Stimulated activated CD8-positive, alpha-beta memory T cell treated with anti-CD3 and anti-CD28 coated beads, Interleukin-7, amount 100 ng/mL, for 24 hours (primary cell): ENCODE data around the gene FSTL4.
"Not testable (repeated sequence)": the region's sequence is repeated elsewhere in the genome, so short reads cannot be mapped to it uniquely, and the experiment has no call there.

ENCODE experiments used
- DNase-seq: peaks from one replicate; pipeline ENCODE4 v3.0.0-alpha.2; 2020; ENCODE audit warnings: low read depth

Gene FSTL4

DNA sequence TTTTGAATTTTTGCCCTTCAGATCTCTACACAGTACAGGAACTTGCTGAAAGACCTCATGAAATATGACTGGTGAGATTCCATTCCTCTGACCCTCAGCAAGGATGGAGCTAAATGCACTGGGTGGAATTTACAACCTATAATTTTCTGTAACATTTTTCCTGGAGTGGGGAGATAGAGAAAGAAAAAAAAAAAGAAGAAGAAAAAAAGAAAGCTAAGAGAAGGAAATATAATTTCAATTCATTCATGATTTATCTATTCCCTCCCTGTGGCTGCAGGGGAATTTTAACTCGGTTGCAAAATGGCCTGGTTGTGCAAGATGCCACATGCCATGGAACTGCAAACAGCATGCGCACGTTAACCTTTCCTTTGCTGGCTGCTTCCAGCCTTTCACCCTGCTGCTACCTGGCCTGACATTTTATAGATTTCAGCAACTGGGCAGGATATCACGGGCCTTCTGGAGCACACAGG, 155.4 kb downstream of the FSTL4 start:
- DNase-seq = no peak

DNA sequence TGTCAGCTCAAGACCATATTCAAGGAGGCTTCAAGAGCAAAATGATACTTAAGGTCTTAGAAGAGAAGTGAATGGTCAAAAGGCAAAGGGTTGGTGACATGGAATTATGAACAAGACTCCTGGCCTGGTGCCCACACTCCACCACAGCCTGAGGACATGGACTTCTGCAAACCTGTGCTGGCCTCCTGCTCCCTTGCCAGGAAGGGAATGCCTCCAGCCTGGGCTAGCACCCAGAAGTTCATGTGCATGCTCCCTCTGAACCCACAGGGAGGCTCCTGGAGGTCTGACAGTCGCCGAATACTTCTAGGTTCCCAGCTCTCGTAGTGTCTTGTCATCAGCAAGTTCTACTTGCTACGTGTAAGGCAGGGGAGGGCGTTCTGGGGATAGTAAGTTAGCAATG, 156.7 kb downstream of the FSTL4 start:
- no peak for DNase-seq

DNA sequence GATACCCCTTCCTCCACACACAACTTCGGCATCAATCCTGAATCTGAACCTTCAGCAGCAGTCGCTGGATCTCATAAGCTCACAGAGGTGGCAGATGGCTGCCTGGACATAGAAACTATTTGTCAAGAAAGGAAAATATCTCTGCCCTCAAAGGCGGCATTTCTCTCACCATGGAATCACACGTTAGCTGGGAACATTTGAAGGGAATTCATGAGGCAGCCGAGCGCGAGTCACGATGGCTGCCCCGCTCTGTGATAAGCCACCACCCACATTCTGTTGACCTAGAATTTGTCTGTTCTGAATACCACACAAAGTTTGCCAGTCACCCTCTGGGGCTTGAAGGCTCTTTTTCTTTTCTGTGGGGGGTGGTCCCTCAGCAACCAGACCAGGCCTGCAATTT, 157.9 kb downstream of the FSTL4 start:
- no peak for DNase-seq

DNA sequence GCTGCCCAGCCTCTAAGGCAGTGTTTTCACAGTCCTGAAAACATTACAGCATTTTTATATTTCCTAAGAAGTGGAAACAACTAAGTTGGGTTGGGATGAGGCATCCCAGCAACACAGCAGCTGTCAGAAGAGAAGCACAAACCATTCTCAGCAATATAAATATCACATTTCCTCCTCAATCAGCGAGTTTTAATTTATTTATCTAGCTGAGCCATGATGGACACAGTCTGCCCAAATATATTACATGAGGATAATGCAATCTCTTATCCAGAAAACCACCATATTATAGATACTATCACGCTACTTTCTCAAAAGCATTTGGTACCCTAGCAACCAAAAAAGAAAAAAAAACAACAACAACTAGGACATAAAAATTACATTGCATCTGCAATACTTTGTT, 158.5 kb downstream of the FSTL4 start:
- no peak for DNase-seq

DNA sequence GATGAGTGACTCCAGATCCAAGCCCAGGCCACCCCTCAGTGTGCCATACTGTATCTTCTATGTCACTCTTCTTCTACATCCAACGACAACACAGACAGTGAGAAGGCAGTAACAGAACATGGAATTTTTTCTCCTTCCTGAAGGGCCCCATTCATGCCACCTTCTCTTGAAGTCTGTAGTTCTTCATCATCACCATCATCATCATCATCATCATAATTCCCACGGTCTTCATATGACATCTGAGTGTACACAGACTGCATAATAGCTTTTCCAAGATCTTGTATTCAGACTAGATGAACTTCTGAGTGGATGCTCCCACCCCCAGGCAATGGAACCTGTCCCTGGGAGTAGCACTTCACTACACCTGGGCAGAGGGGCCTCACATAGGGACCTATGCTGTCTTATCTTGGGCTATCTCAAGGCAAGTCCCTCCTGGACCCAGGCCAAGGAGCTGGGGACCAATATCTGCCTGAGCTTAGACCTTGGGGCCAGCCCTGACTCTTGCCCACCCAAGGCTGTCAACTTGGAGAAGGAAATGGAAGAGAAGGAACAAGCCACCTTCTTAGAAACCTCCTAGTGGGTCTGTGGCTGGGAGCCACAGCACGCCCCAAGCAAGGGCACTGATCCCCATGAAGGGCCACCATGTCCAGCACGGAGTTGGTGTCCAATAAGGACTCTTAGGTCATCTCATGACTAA, 159.1 kb downstream of the FSTL4 start:
- DNase-seq = no peak

DNA sequence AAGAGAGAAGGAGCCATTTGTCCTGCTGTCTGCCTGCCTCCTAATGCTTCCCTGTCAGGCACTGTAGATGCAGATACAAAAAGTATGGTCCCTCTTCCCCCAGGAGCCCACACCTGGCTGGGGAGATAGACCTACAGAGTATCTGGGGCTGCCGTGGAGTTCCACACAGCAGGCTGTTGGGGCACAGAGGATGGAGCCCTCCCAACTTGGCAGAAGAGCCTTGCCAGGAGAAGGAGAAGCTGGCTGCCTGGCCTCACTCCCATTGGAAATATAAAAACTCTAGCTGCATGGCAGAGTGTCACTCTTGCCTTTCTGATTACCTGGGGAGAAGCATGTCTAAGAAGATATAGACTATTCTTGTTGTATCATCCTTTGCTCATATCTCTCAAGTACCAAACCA, 160.4 kb downstream of the FSTL4 start:
- no peak for DNase-seq

DNA sequence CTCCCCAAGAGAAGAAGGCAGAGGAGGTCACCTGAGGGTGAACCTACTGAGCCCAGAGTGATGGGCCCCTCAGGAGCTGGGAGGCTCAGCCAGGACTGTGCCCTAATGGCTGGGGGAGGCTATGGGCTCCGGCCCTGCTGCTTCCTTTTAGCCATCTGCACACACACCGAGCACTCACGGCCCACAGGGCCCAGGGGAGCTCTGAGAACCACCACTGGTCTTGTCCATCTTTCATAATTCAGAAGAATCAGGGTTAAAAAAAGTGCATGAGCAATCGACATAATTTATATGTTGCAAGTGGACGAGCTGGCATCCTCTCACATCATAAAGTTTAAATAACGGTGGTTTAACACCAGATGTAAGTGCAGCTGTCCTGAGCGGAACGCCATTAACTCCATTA, 162.1 kb downstream of the FSTL4 start:
- no peak for DNase-seq

DNA sequence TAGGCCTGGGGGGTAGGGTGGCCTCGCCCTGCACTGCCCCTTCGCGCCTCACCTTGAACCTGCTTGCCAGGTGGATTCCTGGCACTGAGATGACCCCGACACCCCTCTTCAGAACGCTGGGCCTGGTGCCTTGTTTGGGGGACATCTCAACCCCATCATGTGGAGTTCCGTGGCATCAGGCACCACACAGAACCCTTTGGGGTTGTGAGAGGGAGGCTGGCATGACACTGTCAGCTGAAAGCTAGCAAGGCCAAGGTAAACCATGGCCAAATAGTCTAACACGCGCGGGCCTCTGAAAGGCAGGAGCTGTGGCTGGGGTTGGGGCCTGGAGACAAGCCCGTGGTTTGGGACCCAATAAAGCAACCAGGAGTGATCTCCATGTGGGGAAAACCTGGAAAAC, 163.2 kb downstream of the FSTL4 start:
- DNase-seq = no peak

DNA sequence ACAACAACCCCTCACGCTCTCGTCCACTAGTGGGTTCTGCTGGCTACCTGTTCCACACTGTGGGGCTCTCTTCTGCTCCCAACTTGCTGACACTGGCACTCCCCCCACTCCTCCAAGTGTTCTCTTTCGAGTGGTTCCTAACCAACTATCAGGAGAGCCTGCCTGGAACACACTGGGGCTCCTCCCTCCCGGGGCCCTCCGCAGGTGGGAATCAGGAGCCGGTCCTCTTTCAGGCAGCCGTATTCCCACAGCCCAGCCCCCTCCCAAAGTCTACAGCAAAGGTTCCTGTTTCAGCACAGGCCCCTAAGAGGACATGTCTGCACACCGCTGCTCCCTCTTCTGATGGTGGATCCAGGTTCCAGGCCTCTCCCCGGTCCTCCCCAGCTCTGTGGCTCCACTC, 165.9 kb downstream of the FSTL4 start:
- DNase-seq = no peak

DNA sequence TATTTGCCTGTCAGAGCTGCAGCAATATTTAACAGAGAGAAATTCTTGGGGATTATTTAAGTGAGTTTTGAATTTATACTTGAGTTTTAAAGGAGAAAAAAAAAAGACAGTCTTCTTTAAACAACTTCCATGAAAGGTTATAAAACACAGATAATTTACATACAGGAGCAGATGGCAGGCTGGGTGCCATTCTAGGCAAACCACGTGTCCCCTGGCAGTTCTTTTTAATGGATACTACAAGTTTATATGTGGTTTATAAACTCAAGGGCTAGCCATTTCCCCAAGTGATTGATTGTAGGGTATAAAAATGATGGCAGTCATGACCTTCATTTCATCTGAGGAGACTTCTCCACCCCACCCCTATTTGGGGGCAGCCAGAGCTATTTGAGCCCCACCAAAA, 166.6 kb downstream of the FSTL4 start:
- DNase-seq = no peak

DNA sequence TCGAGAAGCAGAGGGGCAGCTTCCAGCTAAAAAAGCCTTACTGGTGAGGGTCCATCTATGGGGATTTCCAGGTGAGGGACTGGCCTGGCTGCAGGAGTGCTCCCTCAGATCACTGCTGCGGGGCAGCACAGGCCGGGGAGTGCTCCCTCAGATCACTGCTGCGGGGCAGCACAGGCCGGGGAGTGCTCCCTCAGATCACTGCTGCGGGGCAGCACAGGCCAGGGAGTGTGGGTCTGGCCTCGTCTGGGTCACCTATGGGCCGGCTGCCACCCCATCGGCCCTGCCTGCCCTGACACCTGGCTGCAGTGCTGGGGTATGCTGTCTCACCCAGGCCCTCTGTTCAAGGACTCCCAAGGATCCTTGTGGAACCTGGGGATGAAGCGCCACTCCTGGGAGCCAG, 167.1 kb downstream of the FSTL4 start:
- not testable (repeated sequence) for DNase-seq

DNA sequence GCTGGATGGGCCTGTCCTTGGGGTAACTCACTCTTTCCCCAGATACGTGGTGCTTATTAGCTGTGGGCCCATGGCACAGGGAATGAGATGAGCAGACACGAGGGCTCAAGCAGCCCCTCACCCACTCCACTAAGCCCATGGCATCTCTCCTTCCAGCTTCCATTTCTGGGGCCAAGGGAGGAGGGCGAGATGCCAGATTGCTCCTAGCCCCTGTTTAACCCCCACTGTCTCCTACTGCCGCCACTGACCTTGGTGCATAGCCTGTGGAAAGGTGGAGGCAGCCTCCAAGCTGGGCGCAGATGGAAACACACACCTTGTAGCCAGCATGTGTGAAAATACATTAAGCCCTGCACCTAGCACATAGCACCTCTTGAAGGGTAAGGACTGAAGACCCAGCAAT, 167.6 kb downstream of the FSTL4 start:
- DNase-seq = no peak

DNA sequence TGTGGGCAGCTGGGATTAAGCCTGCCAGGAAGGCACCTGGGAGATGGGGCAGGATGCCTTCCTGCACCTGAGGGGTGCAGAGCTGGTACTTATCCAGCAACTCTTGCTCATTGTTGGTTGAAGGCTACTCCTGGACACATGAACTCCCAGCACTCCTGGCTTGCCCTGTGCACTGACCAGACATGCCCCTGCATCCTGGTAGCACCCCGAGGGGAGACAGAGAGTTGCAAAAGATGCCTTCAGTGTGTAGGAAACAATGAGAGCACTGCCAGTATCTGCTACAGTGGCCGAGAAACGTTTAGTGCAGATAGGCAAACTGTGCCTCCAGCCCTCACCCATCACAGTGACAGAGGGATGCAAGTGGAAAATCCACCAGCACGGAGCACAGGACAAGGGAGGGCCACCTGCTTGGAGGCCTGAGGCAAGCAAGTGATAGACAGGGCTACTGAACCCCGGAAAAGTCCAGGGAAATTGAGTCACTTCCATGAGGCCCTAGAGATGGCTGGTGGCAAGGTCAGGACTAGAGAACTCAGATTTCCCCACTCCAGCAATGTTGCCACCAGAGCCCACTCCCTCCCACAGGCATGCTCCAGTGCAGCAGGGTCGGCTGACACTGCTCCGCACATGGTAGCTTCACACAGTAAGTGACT, 171.1 kb downstream of the FSTL4 start:
- DNase-seq = no peak

DNA sequence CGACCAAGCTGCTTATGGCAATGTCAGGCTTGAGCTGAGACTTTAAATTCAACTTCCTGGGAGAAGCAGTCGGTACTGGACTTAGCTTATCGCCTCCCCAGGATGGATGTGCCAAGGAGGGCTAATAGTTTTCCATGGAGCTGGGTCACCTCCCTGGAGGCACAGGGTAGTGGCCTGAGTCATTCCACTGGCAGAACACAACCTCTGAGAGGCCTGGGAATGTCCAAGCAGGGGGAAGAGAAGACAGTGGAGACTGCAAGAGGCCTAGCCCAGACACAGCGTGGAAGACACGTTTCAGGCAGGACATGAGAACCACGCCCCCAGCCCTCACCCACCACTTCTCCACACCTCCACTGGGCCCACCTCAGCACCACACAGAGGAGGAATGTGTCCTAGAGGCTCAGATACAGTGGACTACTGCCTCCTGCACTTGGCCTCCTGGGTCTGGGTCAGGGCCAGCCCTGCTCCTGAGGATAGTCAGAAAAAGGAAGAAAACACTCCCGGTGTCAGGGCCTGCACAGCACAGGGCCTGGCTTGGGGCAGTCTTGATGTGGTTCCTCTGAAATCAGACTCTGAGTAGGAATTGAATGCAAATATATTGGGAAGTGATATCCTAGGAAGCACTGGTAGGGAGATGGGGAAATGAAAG, 171.8 kb downstream of the FSTL4 start:
- DNase-seq = no peak

DNA sequence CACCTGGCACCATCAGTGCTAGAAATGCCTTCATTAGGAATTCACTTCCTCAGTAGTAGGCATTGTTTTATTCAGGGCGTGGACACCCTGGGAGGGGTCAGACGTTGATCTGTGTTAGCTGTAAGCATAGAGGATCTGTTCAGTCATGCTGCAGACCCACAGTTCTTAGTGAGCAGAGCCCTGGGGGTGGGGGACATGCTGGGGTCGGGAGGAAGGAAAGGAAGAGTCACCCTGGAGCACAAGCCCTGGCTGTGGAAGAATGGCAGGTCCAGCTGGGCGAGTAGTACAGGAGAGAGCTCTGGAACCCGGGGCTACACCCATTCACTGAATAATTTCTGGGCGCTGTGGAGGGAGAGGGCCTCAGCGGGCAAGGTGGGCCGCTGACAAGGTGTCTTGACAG, 172.5 kb downstream of the FSTL4 start:
- no peak for DNase-seq

DNA sequence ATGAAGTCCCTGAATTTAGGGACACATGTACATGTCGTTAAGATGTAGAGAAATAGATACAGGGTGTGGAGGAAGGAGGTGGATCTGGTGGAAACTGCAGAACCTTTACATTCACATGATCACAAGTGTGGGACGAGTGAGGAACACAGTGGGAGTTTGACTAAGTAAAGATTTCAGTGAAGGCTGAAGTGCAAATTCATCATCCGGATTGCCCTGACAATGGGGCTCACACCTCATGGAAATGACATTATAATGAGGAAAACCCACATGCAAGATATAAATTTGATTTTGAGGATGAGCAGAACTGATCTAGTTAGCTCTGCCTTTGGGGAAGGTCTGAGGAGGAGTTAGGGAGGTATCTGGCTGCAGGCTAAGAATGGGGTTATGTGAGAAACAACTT, 173.9 kb downstream of the FSTL4 start:
- no peak for DNase-seq

DNA sequence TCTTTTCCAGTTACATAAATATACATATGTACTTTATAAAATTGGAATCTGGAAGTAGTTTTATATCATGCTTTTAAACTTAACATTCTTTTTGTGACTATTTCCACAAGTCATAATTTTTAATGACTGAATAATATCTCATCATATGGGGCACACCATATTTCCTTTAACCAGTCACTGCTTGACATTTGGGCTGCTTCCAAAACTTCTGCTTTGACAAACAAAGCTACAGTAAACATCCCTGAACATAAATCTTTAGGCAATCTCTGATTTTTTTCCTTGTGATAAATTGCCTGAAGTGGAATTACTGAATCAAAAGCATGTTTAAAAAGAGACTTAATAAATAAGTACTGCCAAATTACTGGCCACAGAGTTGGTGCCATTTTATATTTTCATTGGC, 178.0 kb downstream of the FSTL4 start:
- DNase-seq = no peak

DNA sequence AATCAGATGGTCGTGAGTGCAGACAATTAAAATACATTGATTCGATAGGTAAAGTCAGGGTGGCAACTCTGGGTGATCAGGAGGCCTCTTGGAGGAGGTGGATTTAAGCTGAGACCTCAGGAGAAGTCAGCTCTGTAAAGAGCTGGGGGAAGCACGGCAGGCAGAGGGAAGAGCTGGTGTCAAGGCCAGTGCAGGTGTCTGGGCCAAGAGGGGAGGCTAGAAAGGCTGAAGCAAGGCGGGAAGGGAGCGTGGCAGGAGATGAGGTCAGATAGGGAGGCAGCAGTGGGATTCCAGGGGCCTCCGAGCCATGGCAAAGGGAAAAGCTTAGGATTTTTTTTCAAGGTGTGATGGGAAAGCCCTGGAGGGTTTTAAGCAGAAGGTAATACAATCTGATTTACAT, 178.7 kb downstream of the FSTL4 start:
- no peak for DNase-seq

DNA sequence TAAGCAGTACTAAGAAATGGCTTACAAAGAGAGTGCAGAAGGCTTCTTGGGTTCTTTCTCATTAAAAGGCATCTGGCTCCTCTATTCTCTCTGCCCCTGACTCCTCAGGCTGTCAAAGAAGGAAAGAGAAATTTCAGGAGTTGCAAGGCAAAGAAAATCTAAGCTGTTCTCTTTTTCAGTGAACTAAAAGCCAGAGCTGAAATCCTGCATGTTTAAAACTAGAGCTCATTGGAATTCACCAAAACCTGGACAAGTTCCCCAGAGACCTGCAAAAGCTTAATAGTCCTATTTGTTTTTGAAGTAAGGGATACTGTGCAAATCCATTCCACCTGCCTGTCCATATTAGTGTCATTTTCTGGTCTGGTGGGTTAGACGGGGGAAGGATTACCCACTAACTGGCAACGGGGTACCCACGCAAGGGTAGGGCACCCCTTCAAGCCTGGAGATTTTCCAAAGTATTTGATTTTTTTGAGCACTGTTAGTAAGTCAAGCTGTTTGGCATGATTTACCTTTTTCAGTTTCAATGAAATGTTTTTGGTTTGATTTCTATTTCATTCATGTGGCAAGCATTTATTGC, 179.3 kb downstream of the FSTL4 start:
- DNase-seq = no peak

DNA sequence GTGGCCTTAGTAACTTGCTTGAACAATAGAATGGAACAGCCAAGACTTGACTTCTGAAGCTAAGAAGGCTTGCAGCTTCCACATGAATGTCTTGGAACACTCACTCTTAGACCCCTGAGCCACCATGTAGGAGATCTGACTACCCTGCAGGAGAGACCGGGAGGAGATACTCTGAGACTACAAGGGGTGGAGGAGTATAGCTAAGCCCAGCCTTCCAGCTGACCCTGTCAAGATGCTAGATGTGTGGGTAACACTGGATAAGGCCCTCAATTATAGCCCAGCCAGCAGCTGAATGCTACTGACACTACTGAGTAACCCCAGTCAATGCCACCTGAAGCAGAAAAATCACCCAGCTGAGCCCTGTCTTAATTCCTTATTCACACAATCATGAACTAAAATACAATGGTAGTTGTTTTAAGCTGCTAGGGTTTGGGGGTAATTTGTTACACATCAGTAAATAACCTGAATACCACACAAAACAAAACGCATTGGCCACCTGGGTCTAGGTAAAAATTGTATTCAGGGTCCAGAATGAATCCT, 180.9 kb downstream of the FSTL4 start:
- DNase-seq = no peak

DNA sequence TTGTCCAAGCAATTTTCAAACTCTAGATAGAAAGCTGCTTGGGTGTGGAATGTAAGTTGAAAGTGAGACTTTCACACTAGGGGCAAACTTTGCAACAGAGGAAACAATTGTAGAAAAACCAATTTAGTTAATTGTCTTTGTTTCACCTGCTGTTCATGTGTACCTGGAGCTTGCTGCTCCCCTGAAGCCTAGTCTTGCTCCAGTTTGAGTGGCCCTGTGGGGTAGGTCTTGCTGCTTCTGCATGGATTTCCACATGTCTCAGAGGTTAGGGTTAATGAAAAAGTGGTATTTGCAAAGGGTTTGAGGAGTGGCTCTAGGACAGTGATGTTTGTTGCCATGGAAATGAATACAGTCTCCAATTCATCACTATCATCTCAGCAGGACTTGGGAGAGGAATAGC, 182.2 kb downstream of the FSTL4 start:
- DNase-seq = no peak

DNA sequence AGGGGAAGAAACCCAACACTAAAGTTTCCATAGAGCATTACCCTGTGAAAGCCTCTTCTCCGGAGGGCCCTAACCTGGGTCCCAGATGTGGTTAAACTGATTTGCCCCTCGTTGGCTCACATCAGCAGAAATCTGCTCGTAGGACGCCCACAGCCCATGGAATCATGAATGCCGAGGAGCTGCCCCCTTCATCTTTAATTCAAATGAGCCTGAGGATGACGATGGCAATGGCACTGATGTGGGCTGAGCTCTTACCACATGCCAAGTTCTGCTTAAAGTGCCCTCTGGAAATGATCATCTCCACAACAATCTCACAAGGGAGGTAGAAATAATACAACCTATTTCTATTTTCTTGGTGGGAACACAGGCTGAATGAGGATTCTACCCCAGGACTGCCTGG, 183.3 kb downstream of the FSTL4 start:
- no peak for DNase-seq

DNA sequence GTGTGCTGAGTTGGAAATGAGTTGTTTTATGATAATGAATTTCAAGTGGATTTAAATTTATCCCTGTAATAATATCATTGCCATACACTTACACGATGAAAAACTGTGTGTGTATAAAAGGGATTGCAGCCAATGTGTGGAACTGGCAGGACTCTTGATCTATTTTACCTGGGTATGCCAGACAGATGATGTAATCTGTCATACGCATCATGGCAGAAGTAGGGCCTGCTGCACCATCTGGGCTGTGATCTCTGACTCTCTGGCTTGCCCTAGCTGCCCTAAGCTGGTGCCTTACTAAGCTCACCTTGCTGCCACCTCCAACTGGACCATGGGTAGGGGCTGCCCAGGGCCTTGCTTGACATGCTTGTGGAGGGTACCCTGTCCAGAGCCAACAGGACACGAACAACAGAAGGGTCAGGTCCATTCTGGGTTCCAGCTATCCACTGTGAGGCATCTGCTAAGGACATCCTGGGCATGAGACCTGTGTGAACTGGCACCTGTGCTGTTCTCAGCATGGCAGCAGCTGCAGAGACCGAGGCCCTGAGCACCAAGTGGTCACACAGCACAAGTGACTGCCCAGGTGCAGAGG, 184.2 kb downstream of the FSTL4 start:
- DNase-seq = no peak
